ENCODE data around the gene CUX1. TPM values are rescaled to one million over a fixed set of nuclear protein-coding genes. Genes with fewer than 3 reads are reported as not detected.

The CUX1 gene
- total RNA-seq, 1 experiment from 2014 or later = 53.5 TPM

GRCh38 chr7:101901661-101902491, 84.5 kb downstream of the CUX1 start:
- peaks cover 19 to 21% of the 10 kb centered on the region in 2 experiments for H3K4me1 Mint-ChIP-seq

More at GRCh38 chr7:101901661-101902491, 84.5 kb downstream of the CUX1 start:
- no peak overlapping the region for H2BK5ac ChIP-seq (ENCODE audit: insufficient read length, low read length)
- no peak for DNase-seq
- Mint-ChIP-seq H3K27ac (no peak overlapping the region; a peak in 1 of 7 replicates), H3K4me3 (no peak overlapping the region), H3K27me3 (ENCODE audit: low read depth) (no peaks in the 10 kb centered on the region), H3K36me3 (ENCODE audit: insufficient read depth in 1 of 3, low read depth in 3 of 3) (peaks cover 0 to 5% (median 5%) of the 10 kb centered on the region in 3 experiments; a peak in 3 of 7 replicates), H3K9me3 (no peaks in the 10 kb centered on the region)
- peaks cover 30% of the 10 kb centered on the region; the same call in 1 of the 2 replicates for H3K79me2 ChIP-seq (ENCODE audit: insufficient read depth, low read length)
- no peak overlapping the region for H2BK20ac ChIP-seq (ENCODE audit: low read depth, low read length, poor library complexity, severe bottlenecking)
- no peak overlapping the region for H2BK120ac ChIP-seq (ENCODE audit: low read depth, low read length, poor library complexity, severe bottlenecking)
- H3K27me3 ChIP-seq (ENCODE audit: insufficient read depth, low read length) = no peaks in the 10 kb centered on the region
- no peak overlapping the region for H3T11ph ChIP-seq (ENCODE audit: low read length)
- H2BK12ac ChIP-seq (ENCODE audit: insufficient read length, low read depth, low read length) = no peak overlapping the region
- H3K9me3 ChIP-seq (ENCODE audit: control insufficient read depth, low read depth, low read length) = no peaks in the 10 kb centered on the region
- H3K56ac ChIP-seq (ENCODE audit: insufficient read length, low read depth, low read length) = no peak overlapping the region
- H4K5ac ChIP-seq (ENCODE audit: insufficient read length, low read depth, low read length) = no peak overlapping the region
- H3K79me1 ChIP-seq (ENCODE audit: insufficient read depth, low read depth, low read length, poor library complexity, severe bottlenecking) = peaks cover 19% of the 10 kb centered on the region
- no peak overlapping the region for H3K14ac ChIP-seq (ENCODE audit: insufficient read depth, low read length)
- H3K23me2 ChIP-seq (ENCODE audit: insufficient read length, low read depth, low read length, poor library complexity, severe bottlenecking) = no peaks in the 10 kb centered on the region
- H3K23ac ChIP-seq (ENCODE audit: insufficient read length, low read depth, low read length) = no peak overlapping the region
- H3K4ac ChIP-seq (ENCODE audit: low read depth, low read length) = no peak overlapping the region
- no peak overlapping the region for H4K91ac ChIP-seq (ENCODE audit: insufficient read length, low read depth, low read length)
- TF ChIP-seq CTCF (conservative IDR thresholded peaks at IDR 0.05) = no peak
- H2BK15ac ChIP-seq (ENCODE audit: low read depth, low read length) = no peak overlapping the region
- no peak overlapping the region for H2AK5ac ChIP-seq (ENCODE audit: insufficient read length, low read length)
- H4K20me1 ChIP-seq (ENCODE audit: control insufficient read depth, insufficient read depth, insufficient read length) = no peaks in the 10 kb centered on the region
- WGBS (ENCODE audit: extremely low coverage, insufficient read length, low lambda C conversion rate) = no CpG with 5 or more reads among the region's 20 CpGs
- H4K8ac ChIP-seq (replicated peaks; ENCODE audit: insufficient read length, low read depth, low read length) = no peak overlapping the region
- no peak overlapping the region for H2AFZ ChIP-seq (ENCODE audit: low read length)
- no peak overlapping the region for H3K27ac ChIP-seq (ENCODE audit: insufficient read length, low read depth, low read length)
- no peak overlapping the region for H3K18ac ChIP-seq (ENCODE audit: insufficient read length, low read depth, low read length)
- H3K9ac ChIP-seq (ENCODE audit: extremely low read depth, insufficient read length, low read length) = no peak overlapping the region
- no peaks in the 10 kb centered on the region for H3K4me1 ChIP-seq (ENCODE audit: insufficient read depth, low read length)
- H3K4me2 ChIP-seq (ENCODE audit: insufficient read depth, insufficient read length, low read length) = no peak overlapping the region

All from H9 (cell line).